Left hindlimb (tissue), 1 donor: ENCODE measurements around the gene IL17REL.
"Not testable (repeated sequence)": the region's sequence is repeated elsewhere in the genome, so short reads cannot be mapped to it uniquely, and the experiment has no call there.

Source experiments
- DNase-seq: peaks from one replicate; pipeline ENCODE4 v3.0.0-alpha.2; 2018

The IL17REL gene

GRCh38 chr22:50001388-50002231 is 11.0 kb downstream of the IL17REL start:
- DNase-seq, result no peak

GRCh38 chr22:50000587-50001387 is 11.8 kb downstream of the IL17REL start:
- no peak for DNase-seq

- peak; percentile 31 for DNase-seq
Observed at GRCh38 chr22:49999946-50000586, 12.5 kb downstream of the IL17REL start.

- DNase-seq, result peak; percentile 35
Observed at GRCh38 chr22:49999063-49999945, 13.3 kb downstream of the IL17REL start.

GRCh38 chr22:49998718-49999062 is 13.9 kb downstream of the IL17REL start:
- DNase-seq, result no peak

- no peak for DNase-seq
Observed at GRCh38 chr22:49997932-49998717, 14.4 kb downstream of the IL17REL start.

GRCh38 chr22:49997251-49997599 is 15.3 kb downstream of the IL17REL start:
- DNase-seq, result no peak

- DNase-seq, result no peak
Observed at GRCh38 chr22:49996518-49997250, 15.9 kb downstream of the IL17REL start.

GRCh38 chr22:49996119-49996517 is 16.4 kb downstream of the IL17REL start:
- DNase-seq, result no peak

GRCh38 chr22:49995361-49996118 is 17.0 kb downstream of the IL17REL start:
- DNase-seq, result no peak

GRCh38 chr22:49995041-49995360 is 17.6 kb downstream of the IL17REL start:
- no peak for DNase-seq

GRCh38 chr22:49994361-49995040 is 18.1 kb downstream of the IL17REL start:
- no peak for DNase-seq

- DNase-seq, result no peak
Observed at GRCh38 chr22:49993649-49994360, 18.8 kb downstream of the IL17REL start.

- peak; percentile 32 for DNase-seq
Observed at GRCh38 chr22:49992921-49993648, 19.5 kb downstream of the IL17REL start.

GRCh38 chr22:49991907-49992533 is 20.5 kb downstream of the IL17REL start:
- DNase-seq, result no peak

- no peak for DNase-seq
Observed at GRCh38 chr22:49991167-49991566, 21.4 kb downstream of the IL17REL start.

GRCh38 chr22:49989826-49990225 is 22.7 kb downstream of the IL17REL start:
- DNase-seq, result not testable (repeated sequence)

GRCh38 chr22:49986325-49986724 is 26.2 kb downstream of the IL17REL start:
- DNase-seq, result no peak
